ENCODE results near the gene POMT2. TPM values are rescaled to one million over a fixed set of nuclear protein-coding genes. Genes with fewer than 3 reads are reported as not detected.

Gene POMT2
- total RNA-seq: 13.4 TPM
- long read RNA-seq, full-length matches to known transcripts: 16 of 27 reads
- long read RNA-seq, partial matches to known transcripts: 2 of 27 reads
- long read RNA-seq, other reads (novel, unspliced or antisense): 9 of 27 reads

- DNase-seq: peak; percentile 94
- H3K4me1 ChIP-seq: peaks cover 40% of the 10 kb centered on the region
- TF ChIP-seq CTCF (IDR thresholded peaks at IDR 0.05; ENCODE audit: borderline replicate concordance): peak; percentile 69
- H3K27me3 ChIP-seq (ENCODE audit: low read depth): no peaks in the 10 kb centered on the region
- peak within 1 kb of the TSS; percentile 100 for H3K4me3 ChIP-seq
- H3K9me3 ChIP-seq (replicated peaks): no peaks in the 10 kb centered on the region
- H3K36me3 ChIP-seq: no peaks in the 10 kb centered on the region
- H3K27ac ChIP-seq (replicated peaks): peak within 1 kb of the TSS; percentile 100
- intact Hi-C loops (cut with micrococcal nuclease): no loop called here
Measured at GRCh38 chr14:77320238-77320935, at the start of gene POMT2. Gene POMT2 (minus strand): TSS chr14:77320883. CDS start chr14:77320681, 202 bp downstream.

GRCh38 chr14:77369285-77369684, 48.6 kb upstream of the POMT2 start:
- no peaks in the 10 kb centered on the region for H3K9me3 ChIP-seq (replicated peaks)
- H3K27me3 ChIP-seq (ENCODE audit: low read depth): no peaks in the 10 kb centered on the region
- no peak for DNase-seq
- TF ChIP-seq CTCF (IDR thresholded peaks at IDR 0.05; ENCODE audit: borderline replicate concordance): no peak
- H3K4me3 ChIP-seq: no peak overlapping the region
- intact Hi-C loops (cut with micrococcal nuclease): no loop called here
- peaks cover 10% of the 10 kb centered on the region for H3K4me1 ChIP-seq
- no peaks in the 10 kb centered on the region for H3K36me3 ChIP-seq
- H3K27ac ChIP-seq (replicated peaks): no peak overlapping the region

GRCh38 chr14:77364146-77364545, 43.5 kb upstream of the POMT2 start:
- Histone ChIP-seq H3K27me3 (ENCODE audit: low read depth) (no peaks in the 10 kb centered on the region), H3K27ac (replicated peaks) (no peak overlapping the region), H3K9me3 (replicated peaks) (no peaks in the 10 kb centered on the region), H3K36me3 (no peaks in the 10 kb centered on the region), H3K4me1 (peaks cover 1% of the 10 kb centered on the region), H3K4me3 (no peak overlapping the region)
- TF ChIP-seq CTCF (IDR thresholded peaks at IDR 0.05; ENCODE audit: borderline replicate concordance): no peak
- intact Hi-C loops (cut with micrococcal nuclease): no loop called here
- no peak for DNase-seq

GRCh38 chr14:77359626-77360025, 38.9 kb upstream of the POMT2 start:
- Histone ChIP-seq H3K4me3 (no peak overlapping the region), H3K27me3 (ENCODE audit: low read depth) (no peaks in the 10 kb centered on the region), H3K36me3 (no peaks in the 10 kb centered on the region), H3K27ac (replicated peaks) (no peak overlapping the region), H3K9me3 (replicated peaks) (no peaks in the 10 kb centered on the region), H3K4me1 (no peaks in the 10 kb centered on the region)
- intact Hi-C loops (cut with micrococcal nuclease): no loop called here
- no peak for DNase-seq
- TF ChIP-seq CTCF (IDR thresholded peaks at IDR 0.05; ENCODE audit: borderline replicate concordance): no peak

- no peaks in the 10 kb centered on the region for H3K4me1 ChIP-seq
- no peak for TF ChIP-seq CTCF (IDR thresholded peaks at IDR 0.05; ENCODE audit: borderline replicate concordance)
- no peaks in the 10 kb centered on the region for H3K36me3 ChIP-seq
- DNase-seq: no peak
- no peak overlapping the region for H3K27ac ChIP-seq (replicated peaks)
- H3K27me3 ChIP-seq (ENCODE audit: low read depth): no peaks in the 10 kb centered on the region
- no peaks in the 10 kb centered on the region for H3K9me3 ChIP-seq (replicated peaks)
- H3K4me3 ChIP-seq: no peak overlapping the region
- intact Hi-C loops (cut with micrococcal nuclease): no loop called here
Measured at GRCh38 chr14:77356899-77357298, 36.2 kb upstream of the POMT2 start.

Measured in left ventricle myocardium inferior (tissue), 1 donor.